Body of pancreas (tissue), 4 donors: Measurements from ENCODE around the gene PPOX.

Experiments
- POLR2A ChIP-seq, 3 donors: fragments of 450-650 bp; IDR thresholded peaks; one replicate each; pipeline ENCODE4 v1.6.1; 2016; ENCODE audit warnings: antibody characterized with exemption in 3 of 3, mild to moderate bottlenecking in 2 of 3
- TF ChIP-seq, protein P1 (sequence below), 7 experiments: fragments of 450-650 bp in 4 of 7; fragments of 200-600 bp in 3 of 7; sonication (generic) in 3 of 7; IDR thresholded peaks; one replicate each; pipeline ENCODE4 v1.5.1; 2016 to 2019; ENCODE audit warnings: antibody characterized with exemption in 7 of 7

DNA sequence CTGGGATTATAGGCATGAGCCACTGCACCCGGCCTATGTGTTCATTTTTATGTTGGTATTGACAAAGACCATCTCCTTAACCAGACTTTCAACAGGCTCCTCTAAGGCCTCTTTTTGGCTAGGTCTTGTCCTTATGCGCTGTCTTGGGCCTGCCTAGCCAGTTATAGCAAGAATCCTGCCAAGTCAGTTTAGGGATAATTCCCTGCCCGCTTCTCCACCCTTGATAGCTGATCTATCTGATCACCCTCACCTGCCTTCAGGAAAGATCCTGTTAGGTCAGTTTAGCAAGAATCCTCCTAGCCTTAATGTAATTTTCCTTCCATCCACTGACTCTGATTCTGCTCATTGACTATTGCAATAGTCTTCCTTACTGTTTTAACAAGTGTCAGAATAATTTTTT lies 13.5 kb downstream of the PPOX start:
- TF ChIP-seq, protein P1, sequence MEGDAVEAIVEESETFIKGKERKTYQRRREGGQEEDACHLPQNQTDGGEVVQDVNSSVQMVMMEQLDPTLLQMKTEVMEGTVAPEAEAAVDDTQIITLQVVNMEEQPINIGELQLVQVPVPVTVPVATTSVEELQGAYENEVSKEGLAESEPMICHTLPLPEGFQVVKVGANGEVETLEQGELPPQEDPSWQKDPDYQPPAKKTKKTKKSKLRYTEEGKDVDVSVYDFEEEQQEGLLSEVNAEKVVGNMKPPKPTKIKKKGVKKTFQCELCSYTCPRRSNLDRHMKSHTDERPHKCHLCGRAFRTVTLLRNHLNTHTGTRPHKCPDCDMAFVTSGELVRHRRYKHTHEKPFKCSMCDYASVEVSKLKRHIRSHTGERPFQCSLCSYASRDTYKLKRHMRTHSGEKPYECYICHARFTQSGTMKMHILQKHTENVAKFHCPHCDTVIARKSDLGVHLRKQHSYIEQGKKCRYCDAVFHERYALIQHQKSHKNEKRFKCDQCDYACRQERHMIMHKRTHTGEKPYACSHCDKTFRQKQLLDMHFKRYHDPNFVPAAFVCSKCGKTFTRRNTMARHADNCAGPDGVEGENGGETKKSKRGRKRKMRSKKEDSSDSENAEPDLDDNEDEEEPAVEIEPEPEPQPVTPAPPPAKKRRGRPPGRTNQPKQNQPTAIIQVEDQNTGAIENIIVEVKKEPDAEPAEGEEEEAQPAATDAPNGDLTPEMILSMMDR (IDR thresholded peaks at IDR 0.05), result no peak
- no peak for TF ChIP-seq POLR2A (IDR thresholded peaks at IDR 0.05)
